ENCODE results near the gene GPRIN3.
"Not testable (repeated sequence)": the region's sequence is repeated elsewhere in the genome, so short reads cannot be mapped to it uniquely, and the experiment has no call there.

The GPRIN3 gene

DNA sequence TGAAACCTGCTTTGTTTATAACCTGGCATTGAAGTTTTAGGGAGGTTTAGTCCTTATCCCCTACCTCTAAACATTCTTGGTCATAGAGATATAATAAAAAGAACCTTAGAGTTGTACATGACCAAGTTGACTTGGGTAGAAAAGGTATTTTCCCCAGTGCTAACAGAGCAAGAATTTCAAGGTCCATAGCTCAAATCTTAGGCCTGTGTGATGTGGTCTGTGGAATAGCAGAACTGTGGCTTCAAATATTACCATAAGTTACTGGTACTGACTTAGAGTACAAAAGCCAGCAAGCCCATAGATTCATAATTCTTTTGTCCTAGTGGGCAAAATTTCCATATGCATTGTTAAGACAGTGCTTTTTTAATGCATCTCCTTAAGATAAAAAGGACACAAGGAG is 91.2 kb downstream of the GPRIN3 start:
- DNase-seq (ENCODE audit: low read depth): no peak

DNA sequence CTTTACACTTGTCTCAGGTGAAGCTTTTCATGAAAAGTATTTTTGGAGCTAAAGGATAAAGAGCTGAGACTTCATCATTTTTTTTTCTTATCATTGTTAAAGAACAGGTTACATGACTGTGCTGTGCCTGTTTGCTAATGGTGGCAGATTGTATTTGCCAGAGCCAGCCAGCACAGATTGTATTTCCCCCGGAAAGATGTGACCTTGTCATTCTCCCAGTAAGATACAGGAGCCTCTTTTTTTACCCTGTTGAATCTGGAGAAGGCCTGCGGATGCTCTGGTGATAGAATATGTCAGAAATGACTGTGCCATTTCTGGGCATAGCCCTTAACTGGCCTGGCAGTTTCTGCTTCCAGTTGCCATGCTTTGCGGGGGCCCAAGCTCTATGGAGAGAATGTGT is 91.9 kb downstream of the GPRIN3 start:
- DNase-seq (ENCODE audit: low read depth): no peak

DNA sequence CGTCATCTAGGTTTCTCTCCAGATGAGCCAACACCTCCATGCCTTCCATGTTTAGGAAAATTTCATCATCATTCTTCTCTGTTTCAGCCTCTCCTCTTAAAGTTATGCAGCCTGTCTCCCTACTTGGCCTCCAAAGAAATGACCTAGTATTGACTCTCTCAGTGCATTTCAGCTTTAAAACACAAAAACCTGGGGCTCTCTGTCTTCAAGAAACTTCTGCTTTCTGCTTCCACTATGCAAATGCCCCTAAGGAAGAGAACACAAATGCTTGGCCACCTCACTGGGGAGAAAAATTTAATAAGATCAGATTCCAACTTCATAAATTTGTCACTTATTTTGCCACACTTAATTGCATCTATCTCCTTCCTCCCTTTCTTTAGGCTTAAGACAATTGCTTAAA is 93.3 kb downstream of the GPRIN3 start:
- no peak for DNase-seq (ENCODE audit: low read depth)

- no peak for DNase-seq (ENCODE audit: low read depth)
Observed at GRCh38 chr4:89213382-89213701, 94.3 kb downstream of the GPRIN3 start.

- DNase-seq (ENCODE audit: low read depth): no peak
Observed at GRCh38 chr4:89212666-89213381, 94.8 kb downstream of the GPRIN3 start.

DNA sequence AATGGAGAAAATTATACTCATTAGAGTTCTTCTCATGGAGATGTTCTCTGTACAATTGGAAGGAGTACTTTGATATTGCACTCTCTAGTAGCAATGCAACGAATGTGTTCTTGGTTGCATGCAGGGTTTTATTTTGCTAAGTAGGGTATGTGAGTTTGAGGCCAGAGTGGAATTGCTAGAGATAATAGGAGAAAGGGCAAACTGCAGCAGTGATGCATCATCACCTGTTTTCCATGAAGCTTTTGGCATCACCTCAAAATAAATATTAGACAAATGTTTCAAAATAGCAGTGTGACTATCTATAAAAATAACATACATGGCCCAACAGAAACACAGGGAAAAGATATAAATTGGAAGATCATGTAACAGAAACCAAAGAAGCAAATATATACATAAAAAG is 103.0 kb downstream of the GPRIN3 start:
- DNase-seq (ENCODE audit: low read depth): no peak

- DNase-seq (ENCODE audit: low read depth): no peak
Observed at GRCh38 chr4:89203902-89204301, 103.7 kb downstream of the GPRIN3 start.

DNA sequence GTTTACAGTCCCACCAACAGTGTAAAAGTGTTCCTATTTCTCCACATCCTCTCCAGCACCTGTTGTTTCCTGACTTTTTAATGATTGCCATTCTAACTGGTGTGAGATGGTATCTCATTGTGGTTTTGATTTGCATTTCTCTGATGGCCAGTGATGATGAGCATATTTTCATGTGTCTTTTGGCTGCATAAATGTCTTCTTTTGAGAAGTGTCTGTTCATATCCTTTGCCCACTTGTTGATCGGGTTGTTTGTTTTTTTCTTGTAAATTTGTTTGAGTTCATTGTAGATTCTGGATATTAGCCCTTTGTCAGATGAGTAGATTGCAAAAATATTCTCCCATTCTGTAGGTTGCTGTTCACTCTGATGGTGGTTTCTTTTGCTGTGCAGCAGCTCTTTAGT is 108.2 kb downstream of the GPRIN3 start:
- DNase-seq (ENCODE audit: low read depth): not testable (repeated sequence)

GRCh38 chr4:89197920-89198319 is 109.7 kb downstream of the GPRIN3 start:
- DNase-seq (ENCODE audit: low read depth): no peak

- no peak for DNase-seq (ENCODE audit: low read depth)
Observed at GRCh38 chr4:89196745-89197144, 110.9 kb downstream of the GPRIN3 start.

GRCh38 chr4:89196056-89196674 is 111.4 kb downstream of the GPRIN3 start:
- no peak for DNase-seq (ENCODE audit: low read depth)

GRCh38 chr4:89193843-89194242 is 113.8 kb downstream of the GPRIN3 start:
- DNase-seq (ENCODE audit: low read depth): no peak
